ENCODE results near the gene ZNF556.
"Not testable (repeated sequence)": the region's sequence is repeated elsewhere in the genome, so short reads cannot be mapped to it uniquely, and the experiment has no call there.

Gene ZNF556

DNA sequence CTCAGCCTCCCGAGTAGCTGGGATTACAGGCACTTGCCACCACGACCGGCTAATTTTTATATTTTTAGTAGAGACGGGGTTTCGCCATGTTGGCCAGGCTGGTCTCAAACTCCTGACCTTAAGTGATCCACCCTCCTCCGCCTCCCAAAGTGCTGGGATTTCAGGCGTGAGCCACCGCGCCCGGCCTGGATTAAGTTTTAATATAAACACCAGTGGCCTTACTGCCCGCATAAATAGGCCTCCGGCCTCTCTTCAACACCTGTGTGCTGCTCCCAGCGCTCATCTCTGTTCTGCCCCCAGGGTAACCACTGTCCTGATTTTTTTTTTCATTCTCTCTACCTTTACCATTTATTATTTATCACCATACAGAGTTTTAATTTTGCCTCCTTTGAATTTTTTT is 36.2 kb downstream of the ZNF556 start:
- not testable (repeated sequence) for DNase-seq (ENCODE audit: low read depth in 1 of 2, low spot score in 1 of 2)

DNA sequence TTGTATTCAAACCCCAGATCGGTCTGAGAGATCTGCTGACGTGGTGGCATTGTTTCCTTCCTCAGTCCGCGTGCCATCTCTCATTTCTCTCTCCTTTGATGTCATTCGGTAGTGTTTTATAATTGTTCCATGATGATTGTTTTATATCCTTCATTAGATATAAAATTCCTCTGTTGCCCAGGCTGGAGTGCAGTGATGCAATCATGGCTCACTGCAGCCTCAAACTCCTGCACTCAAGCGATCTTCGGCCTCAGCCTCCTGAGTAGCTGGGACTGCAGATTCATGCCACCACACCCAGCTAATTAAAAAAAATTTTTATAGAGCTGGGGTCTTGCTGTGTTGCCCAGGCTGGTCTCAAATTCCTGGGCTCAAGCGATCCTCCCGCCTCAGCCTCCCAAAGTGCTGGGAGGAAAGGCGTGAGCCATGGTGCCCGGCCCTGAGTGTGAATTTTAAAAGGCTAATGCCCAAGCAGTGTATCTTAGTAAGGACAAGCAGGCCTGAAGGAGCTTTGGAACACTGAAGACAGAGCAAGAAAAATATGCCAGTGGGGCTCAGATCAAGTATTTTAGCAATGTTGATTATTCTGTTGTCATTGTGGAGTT is 38.9 kb downstream of the ZNF556 start:
- no peak for DNase-seq (ENCODE audit: low read depth in 1 of 2, low spot score in 1 of 2)

GRCh38 chr19:2906631-2907195 is 39.6 kb downstream of the ZNF556 start:
- no peak for DNase-seq (ENCODE audit: low read depth in 1 of 2, low spot score in 1 of 2)

GRCh38 chr19:2912306-2912705 is 45.2 kb downstream of the ZNF556 start:
- no peak for DNase-seq (ENCODE audit: low read depth in 1 of 2, low spot score in 1 of 2)

GRCh38 chr19:2917275-2918184 is 50.4 kb downstream of the ZNF556 start:
- DNase-seq (ENCODE audit: low read depth in 1 of 2, low spot score in 1 of 2): no peak

- DNase-seq (ENCODE audit: low read depth in 1 of 2, low spot score in 1 of 2): no peak
Measured at GRCh38 chr19:2922987-2923386, 55.9 kb downstream of the ZNF556 start.

- DNase-seq (ENCODE audit: low read depth in 1 of 2, low spot score in 1 of 2): no peak
Measured at GRCh38 chr19:2923510-2923909, 56.4 kb downstream of the ZNF556 start.

DNA sequence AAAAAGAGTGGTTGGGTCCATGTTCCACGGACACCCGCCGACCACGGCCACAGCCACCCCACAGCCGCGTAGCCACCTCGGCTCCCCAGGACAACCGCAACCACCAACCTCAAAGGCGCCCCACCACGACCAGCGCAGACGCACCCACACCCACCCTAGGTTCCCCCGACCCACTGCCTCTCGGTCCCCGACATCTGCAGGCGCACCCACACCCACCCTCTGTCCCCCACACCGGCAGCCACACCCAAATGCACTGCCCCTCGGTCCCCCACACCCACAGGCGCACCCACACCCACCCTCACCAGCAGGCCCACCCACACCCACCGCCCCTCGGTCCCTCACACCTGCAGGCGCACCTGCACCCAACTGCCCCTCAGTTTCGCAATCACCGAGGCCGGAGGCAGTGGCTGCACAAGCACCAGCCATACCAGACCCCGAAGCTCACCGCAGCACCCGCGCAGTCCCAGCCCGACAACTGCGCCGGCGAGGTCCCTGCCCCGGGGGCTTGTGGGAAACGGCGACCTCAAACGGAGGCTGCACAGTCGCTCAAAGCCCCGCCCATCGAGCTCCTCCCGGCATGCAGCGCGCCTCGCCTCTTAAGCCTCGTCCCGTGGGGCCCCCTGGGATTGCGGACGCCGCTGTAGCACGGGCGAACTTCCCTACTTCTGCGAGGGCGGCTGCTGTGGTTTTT is 59.4 kb downstream of the ZNF556 start:
- DNase-seq (ENCODE audit: low read depth in 1 of 2, low spot score in 1 of 2): no peak

GRCh38 chr19:2927032-2927430 is 59.9 kb downstream of the ZNF556 start:
- no peak for DNase-seq (ENCODE audit: low read depth in 1 of 2, low spot score in 1 of 2)

Measured in activated T-helper 1 cell treated with anti-CD3 and anti-CD28 coated beads, Interleukin-2, amount 50 U/mL, for 16 hours (primary cell).